Stimulated activated CD8-positive, alpha-beta memory T cell treated with anti-CD3 and anti-CD28 coated beads, Interleukin-7, amount 100 ng/mL, for 4 hours (primary cell): ENCODE measurements around the gene TAF13.
"Not testable (repeated sequence)": the region's sequence is repeated elsewhere in the genome, so short reads cannot be mapped to it uniquely, and the experiment has no call there.

Experiments
- DNase-seq, 2 donors: peaks; one replicate each; pipeline ENCODE4 v3.0.0-alpha.2; 2020; ENCODE audit warnings: low read depth in 2 of 2

Gene TAF13

GRCh38 chr1:109046671-109047070, 29.1 kb downstream of the TAF13 start:
- DNase-seq, result no peak

DNA sequence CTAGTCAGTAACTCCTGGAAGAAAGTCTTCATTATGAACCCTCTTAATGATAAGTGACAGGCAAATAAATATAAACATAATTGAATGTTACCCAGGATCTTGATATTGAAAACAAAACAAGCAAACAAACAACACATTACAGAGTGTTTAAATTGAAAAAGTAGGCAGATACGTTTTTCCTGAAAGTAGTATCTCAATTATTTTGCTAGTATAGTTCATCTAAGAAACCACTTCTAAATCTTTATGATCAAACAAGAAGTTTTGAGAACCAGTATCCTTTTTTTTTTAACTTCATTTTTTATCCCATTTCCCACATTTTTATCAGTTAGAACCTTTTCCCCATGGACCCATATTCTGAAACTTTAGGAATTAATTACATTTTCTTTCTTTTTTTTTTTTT, 30.2 kb downstream of the TAF13 start:
- no peak for DNase-seq

GRCh38 chr1:109041621-109042468, 34.0 kb downstream of the TAF13 start, which contains the start of gene WDR47:
WDR47 (minus strand) TSS chr1:109042102; CDS start chr1:109023512, 18,590 bp downstream.
- peak; percentile 90 to 94 for DNase-seq

DNA sequence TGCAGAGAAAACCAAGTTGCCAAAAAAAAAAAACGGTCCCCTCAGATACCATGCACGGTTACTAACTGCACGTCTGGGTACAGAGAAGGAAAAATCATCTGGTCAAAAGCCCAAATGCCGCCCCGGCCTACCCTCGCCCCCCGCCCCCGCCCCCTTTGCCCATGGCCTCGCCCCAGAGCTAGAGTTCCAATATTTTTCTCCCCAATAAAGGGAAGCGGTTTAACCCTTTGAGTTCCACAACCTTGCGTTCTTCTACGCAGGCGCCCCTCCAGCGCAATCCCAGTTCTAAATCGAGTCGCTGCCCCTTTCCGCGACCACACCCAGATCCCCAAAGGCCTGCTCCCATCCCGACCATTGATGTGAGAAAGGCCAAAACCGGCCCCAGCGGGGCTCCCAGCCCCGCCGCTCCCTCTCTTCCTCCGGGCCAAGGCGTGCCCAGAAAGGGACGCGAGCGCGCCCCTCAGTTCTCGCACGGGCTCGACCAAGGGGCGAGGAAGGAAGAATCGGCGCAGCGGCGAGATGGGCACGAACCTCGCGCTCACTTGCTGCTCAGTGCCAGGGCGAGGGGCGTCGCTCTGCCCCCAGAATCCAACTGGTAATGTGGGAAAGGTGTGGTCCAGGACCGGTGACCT, 34.7 kb downstream of the TAF13 start:
- DNase-seq, result peak in 1 of 2 donors; percentile 10

GRCh38 chr1:109040627-109040988, 35.2 kb downstream of the TAF13 start:
- DNase-seq, result no peak

DNA sequence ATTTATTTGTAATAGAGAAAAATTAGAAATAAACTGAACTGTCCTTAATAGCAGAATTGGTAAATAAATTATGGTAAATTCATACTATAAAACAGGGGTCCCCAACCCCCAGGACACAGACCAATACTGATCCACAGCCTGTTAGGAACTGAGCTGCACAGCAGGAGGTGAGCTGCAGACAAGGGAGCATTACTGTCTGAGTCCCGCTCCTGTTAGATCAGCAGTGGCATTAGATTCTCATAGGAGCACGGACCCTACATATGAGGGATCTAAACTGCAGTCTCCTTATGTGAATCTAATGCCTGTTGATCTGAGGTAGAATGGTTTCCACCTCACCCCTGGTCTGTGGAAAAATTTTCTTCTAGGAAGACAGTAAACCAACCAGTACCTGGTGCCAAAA, 41.4 kb downstream of the TAF13 start:
- no peak for DNase-seq

GRCh38 chr1:109029493-109029892, 46.3 kb downstream of the TAF13 start:
- not testable (repeated sequence) for DNase-seq

- no peak for DNase-seq
Measured at GRCh38 chr1:109027841-109028240, 48.0 kb downstream of the TAF13 start.

DNA sequence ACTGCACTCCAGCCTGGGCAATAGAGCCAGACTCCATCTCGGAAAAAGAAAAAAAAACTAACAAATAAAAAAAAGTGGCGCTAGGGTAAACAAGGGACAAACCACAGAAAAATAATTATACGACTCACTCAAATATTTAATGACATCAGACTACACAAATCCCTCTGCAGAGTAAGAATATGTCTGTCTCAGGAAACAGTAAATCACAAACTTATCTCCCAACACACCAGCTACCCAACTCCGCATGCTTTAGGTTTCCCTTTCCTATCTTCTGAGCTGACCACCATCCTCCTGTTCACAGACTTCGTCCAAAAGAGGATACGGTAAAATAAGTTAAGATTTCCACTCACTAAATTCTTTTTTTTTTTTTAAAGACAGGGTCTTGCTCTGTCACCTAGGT, 50.1 kb downstream of the TAF13 start:
- DNase-seq, result no peak

DNA sequence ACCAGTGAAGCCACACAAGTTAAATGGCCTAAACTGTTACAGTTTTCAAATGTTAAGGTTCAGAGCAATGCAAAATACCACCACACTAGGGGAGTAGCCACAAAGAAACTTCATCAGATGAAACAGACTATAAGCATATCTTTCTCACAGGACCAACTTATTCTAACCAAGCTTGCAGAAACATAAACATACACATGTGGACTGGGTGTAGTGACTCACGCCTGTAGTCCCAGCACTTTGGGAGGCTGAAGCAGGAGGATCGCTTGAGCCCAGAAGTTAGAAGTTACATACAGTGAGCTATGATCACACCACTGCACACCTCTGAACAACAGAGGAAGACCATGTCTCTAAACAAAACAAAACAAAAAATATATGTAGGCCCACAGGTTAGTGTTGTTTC, 51.2 kb downstream of the TAF13 start:
- DNase-seq, result no peak

DNA sequence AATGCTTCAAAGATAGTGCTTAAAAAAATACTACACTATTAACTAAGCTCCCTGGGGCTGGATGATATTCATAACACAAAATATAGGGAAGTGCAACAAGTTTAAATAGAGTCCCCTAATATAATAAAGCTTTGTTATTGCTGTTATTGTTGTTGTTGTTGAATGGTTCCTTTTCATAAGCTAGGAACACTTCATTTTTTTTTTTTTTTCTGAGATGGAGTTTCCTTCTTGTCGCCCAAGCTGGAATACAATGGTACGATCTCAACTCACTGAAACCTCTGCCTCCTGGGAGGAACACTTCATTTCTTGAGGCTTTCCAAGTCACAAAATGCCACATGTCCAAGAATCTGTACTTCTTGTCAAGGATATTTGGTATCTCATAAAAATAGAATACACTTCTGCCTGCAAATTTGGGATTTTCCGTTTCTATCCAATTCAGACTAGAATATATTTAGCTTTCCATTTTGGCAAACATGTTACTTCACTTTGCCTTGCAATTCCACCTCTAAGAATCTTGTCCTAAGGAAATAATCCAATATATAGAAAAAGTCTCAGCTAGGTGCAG, 55.0 kb downstream of the TAF13 start:
- no peak for DNase-seq

DNA sequence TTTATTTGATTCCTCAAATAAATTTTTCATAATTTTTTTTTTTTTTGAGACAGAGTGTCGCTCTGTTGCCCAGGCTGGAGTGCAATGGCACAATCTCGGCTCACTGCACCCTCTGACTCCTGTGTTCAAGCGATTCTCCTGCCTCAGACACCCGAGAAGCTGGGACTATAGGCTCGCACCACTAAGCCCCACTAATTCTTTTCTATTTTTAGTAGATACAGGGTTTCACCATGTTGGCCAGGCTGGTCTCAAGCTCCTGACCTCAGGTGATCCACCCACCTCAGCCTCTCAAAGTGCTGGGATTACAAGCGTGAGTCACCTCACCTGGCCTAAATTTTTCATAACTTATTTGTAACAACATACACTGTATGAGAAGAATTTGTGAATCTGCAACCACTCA, 58.1 kb downstream of the TAF13 start:
- DNase-seq, result not testable (repeated sequence)

DNA sequence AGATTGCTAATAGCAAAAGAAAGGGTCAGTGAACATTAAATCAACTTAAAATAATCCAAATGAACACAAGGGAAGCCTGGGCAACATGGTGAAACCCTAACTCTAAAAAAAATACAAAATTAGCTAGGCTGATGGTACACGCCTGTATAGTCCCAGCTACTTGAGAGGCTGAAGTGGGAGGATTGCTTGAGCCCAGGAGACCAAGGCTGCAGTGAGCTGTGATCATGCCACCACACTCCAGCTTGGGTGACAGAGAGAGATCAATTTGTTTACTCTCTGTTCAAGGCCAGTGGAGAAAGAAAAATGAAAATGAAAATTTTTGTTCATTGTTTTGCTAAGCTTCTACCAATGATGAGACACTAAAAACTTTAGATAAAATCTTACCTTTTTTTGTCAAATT, 58.7 kb downstream of the TAF13 start:
- no peak for DNase-seq
